HCT116 (cell line): ENCODE measurements around the gene MMD. TPM values are rescaled to one million over a fixed set of nuclear protein-coding genes. Genes with fewer than 3 reads are reported as not detected.

Experiments
- ATAC-seq: fragments of 200-7000 bp; cut with Tn5 transposase; 2 replicates; pipeline ENCODE4 v1.9.1; 2020; ENCODE audit warnings: mild to moderate bottlenecking, moderate library complexity
- BruUV-seq: library from RNA; stranded (reverse); fragments of 400-500 nt; replicated peaks from 2 replicates; lab custom pipeline; 2021; lab: Mats Ljungman, UMichigan
- CTCF ChIA-PET: fragments of 300-600 bp; sonication (Branson Sonifier 250); formaldehyde crosslinking; loops from one replicate; lab custom pipeline; 2021; ENCODE audit warnings: antibody characterized with exemption; lab: Charles Lee
- POLR2A ChIA-PET: fragments of 300-600, 350-600 bp; sonication (Branson Sonifier 250); formaldehyde crosslinking; loops from one replicate; lab custom pipeline; 2021; ENCODE audit warnings: antibody characterized with exemption; lab: Charles Lee
- RAD21 ChIA-PET, 2 experiments: fragments of 300-600 bp; sonication (Branson Sonifier 250); formaldehyde crosslinking; loops; one replicate each; lab custom pipeline; 2023; ENCODE audit warnings: low total read pairs in 2 of 2; ENCODE audit not compliant: uncharacterized antibody in 2 of 2, unreplicated experiment in 2 of 2, low non-redundant PET in 1 of 2; lab: Charles Lee
- DNase-seq: peaks from one replicate; pipeline ENCODE4 v3.0.0-alpha.2; 2010; ENCODE audit warnings: low read depth, low spot score
- H2AFZ ChIP-seq: fragments of 200-600 bp; shearing (Covaris generic), sonication (generic); 2 replicates; pipeline ENCODE4 v1.6.1; 2017; ENCODE audit warnings: low read depth, mixed run types, mixed read lengths, antibody characterized with exemption, low read length; ENCODE audit not compliant: poor library complexity, severe bottlenecking
- H3K27ac ChIP-seq: 2 replicates; pipeline ENCODE4 v1.5.1; 2012; ENCODE audit warnings: low read depth, low read length
- H3K27me3 ChIP-seq: fragments of 200-600 bp; sonication (generic); 2 replicates; pipeline ENCODE4 v1.6.1; 2016; ENCODE audit warnings: mixed run types, low read length, mixed read lengths; ENCODE audit not compliant: insufficient read depth
- H3K36me3 ChIP-seq, 2 experiments: fragments of 200-500 bp in 1 of 2; fragments of 200-600 bp in 1 of 2; sonication (Bioruptor generic) in 1 of 2; sonication (generic) in 1 of 2; 2 replicates each; pipeline versions ENCODE4 v1.5.1 to v1.6.1; 2014 to 2016; ENCODE audit warnings: low read length in 2 of 2, inconsistent platforms in 1 of 2, mixed read lengths in 1 of 2, mixed run types in 1 of 2; ENCODE audit not compliant: insufficient read depth in 2 of 2, control insufficient read depth in 1 of 2
- H3K4me1 ChIP-seq, 2 experiments: fragments of 200-600 bp in 1 of 2; sonication (generic) in 1 of 2; 2 replicates each; pipeline versions ENCODE4 v1.5.1 to v1.6.1; 2012 to 2017; ENCODE audit warnings: low read length in 2 of 2, inconsistent platforms in 1 of 2, mild to moderate bottlenecking in 1 of 2, mixed read lengths in 1 of 2, mixed run types in 1 of 2, moderate library complexity in 1 of 2; ENCODE audit not compliant: insufficient read depth in 2 of 2, control insufficient read depth in 1 of 2
- H3K4me2 ChIP-seq: fragments of 200-600 bp; sonication (generic); 2 replicates; pipeline ENCODE4 v1.6.1; 2017; ENCODE audit warnings: mixed run types, low read length, mixed read lengths
- H3K4me3 ChIP-seq, 2 experiments: fragments of 200-600 bp in 1 of 2; sonication (generic) in 1 of 2; replicated peaks in 1 of 2; 2 replicates each; pipeline ENCODE4 v1.5.1; 2011 to 2016; ENCODE audit warnings: low read length in 2 of 2, control low read depth in 1 of 2, low read depth in 1 of 2, mild to moderate bottlenecking in 1 of 2, mixed read lengths in 1 of 2, mixed run types in 1 of 2
- H3K79me2 ChIP-seq: fragments of 200-600 bp; sonication (generic); 2 replicates; pipeline ENCODE4 v1.6.1; 2017; ENCODE audit warnings: mild to moderate bottlenecking, mixed run types, low read length, moderate library complexity, mixed read lengths; ENCODE audit not compliant: insufficient read depth
- H3K9ac ChIP-seq: fragments of 200-600 bp; sonication (generic); 2 replicates; pipeline ENCODE4 v1.6.1; 2016; ENCODE audit warnings: low read length, mixed read lengths
- H3K9me2 ChIP-seq: fragments of 200-600 bp; sonication (generic), shearing (Covaris generic); 2 replicates; pipeline ENCODE4 v1.6.1; 2017; ENCODE audit warnings: mixed run types, mild to moderate bottlenecking, moderate library complexity; ENCODE audit not compliant: insufficient read depth
- H3K9me3 ChIP-seq, 2 experiments: fragments of 200-500 bp in 1 of 2; fragments of 200-600 bp in 1 of 2; sonication (Bioruptor generic) in 1 of 2; sonication (generic) in 1 of 2; 2 replicates each; pipeline ENCODE4 v1.6.1; 2014 to 2017; ENCODE audit warnings: low read length in 2 of 2, mixed read lengths in 2 of 2, inconsistent platforms in 1 of 2, low read depth in 1 of 2, mild to moderate bottlenecking in 1 of 2, mixed run types in 1 of 2, moderate library complexity in 1 of 2; ENCODE audit not compliant: control insufficient read depth in 1 of 2, insufficient read depth in 1 of 2
- H4K20me1 ChIP-seq: fragments of 200-600 bp; sonication (generic), shearing (Covaris generic); 2 replicates; pipeline ENCODE4 v1.6.1; 2017; ENCODE audit warnings: mixed run types, mild to moderate bottlenecking, moderate library complexity; ENCODE audit not compliant: insufficient read depth
- CBX3 ChIP-seq: IDR thresholded peaks from 2 replicates; pipeline ENCODE4 v1.6.1; 2012; ENCODE audit warnings: low read depth
- CEBPB ChIP-seq: IDR thresholded peaks from 2 replicates; pipeline ENCODE4 v1.6.1; 2012; ENCODE audit warnings: low read depth
- CTCF ChIP-seq, 3 experiments: fragments of 200-600 bp in 1 of 3; sonication (generic) in 1 of 3; IDR thresholded peaks in 2 of 3; conservative IDR thresholded peaks in 1 of 3; 2 replicates each; pipeline ENCODE4 v1.5.1; 2012 to 2017; ENCODE audit warnings: low read depth in 2 of 3, low read length in 2 of 3, antibody characterized with exemption in 1 of 3, borderline replicate concordance in 1 of 3, control low read depth in 1 of 3, mild to moderate bottlenecking in 1 of 3, mixed read lengths in 1 of 3, mixed run types in 1 of 3, moderate library complexity in 1 of 3; ENCODE audit not compliant: insufficient read depth in 1 of 3
- EZH2 ChIP-seq: fragments of 200-600 bp; sonication (generic); IDR thresholded peaks from 2 replicates; pipeline ENCODE4 v1.6.1; 2017; ENCODE audit warnings: antibody characterized with exemption, mixed run types
- EZH2phosphoT487 ChIP-seq: fragments of 200-600 bp; IDR thresholded peaks from 2 replicates; pipeline ENCODE4 v1.6.1; 2018; ENCODE audit warnings: antibody characterized with exemption, borderline replicate concordance
- FOSL1 ChIP-seq: IDR thresholded peaks from 2 replicates; pipeline ENCODE4 v1.6.1; 2012; ENCODE audit warnings: low read depth
- JUND ChIP-seq: IDR thresholded peaks from 2 replicates; pipeline ENCODE4 v1.6.1; 2012
- POLR2A ChIP-seq: IDR thresholded peaks from 2 replicates; pipeline ENCODE4 v1.7.0; 2011; ENCODE audit warnings: borderline replicate concordance; ENCODE audit not compliant: insufficient read depth, insufficient read length; ENCODE audit errors: extremely low read depth
- POLR2AphosphoS5 ChIP-seq: IDR thresholded peaks from 2 replicates; pipeline ENCODE4 v1.6.1; 2011; ENCODE audit warnings: mild to moderate bottlenecking, low read depth, low read length, moderate library complexity
- REST ChIP-seq: IDR thresholded peaks from 2 replicates; pipeline ENCODE4 v1.6.1; 2012; ENCODE audit warnings: low read depth
- SP1 ChIP-seq: IDR thresholded peaks from 2 replicates; pipeline ENCODE4 v1.6.1; 2012; ENCODE audit warnings: low read depth
- SRF ChIP-seq: IDR thresholded peaks from 2 replicates; pipeline ENCODE4 v1.6.1; 2012; ENCODE audit warnings: low read depth
- TCF7L2 ChIP-seq: IDR thresholded peaks from 2 replicates; pipeline ENCODE4 v1.7.0; 2011; ENCODE audit warnings: borderline replicate concordance, inconsistent platforms; ENCODE audit not compliant: insufficient read depth, insufficient read length; ENCODE audit errors: extremely low read depth
- ZFX ChIP-seq: fragments of 450-650 bp; IDR thresholded peaks from 2 replicates; pipeline ENCODE4 v1.6.1; 2017
- ZNF274 ChIP-seq: fragments of 200-500 bp; sonication (Bioruptor generic); IDR thresholded peaks from 2 replicates; pipeline ENCODE4 v1.6.1; 2014; ENCODE audit warnings: mild to moderate bottlenecking, low read depth, low read length, inconsistent platforms
- intact Hi-C: fragments of 100-400 bp; cut with micrococcal nuclease; formaldehyde crosslinking; loops from 2 replicates; pipeline ENCODE4 v1.10.0; 2022
- total RNA-seq: library from RNA; stranded (reverse); gene quantifications from one replicate; pipeline ENCODE4 v1.2.1, GENCODE V29; 2021; ENCODE audit not compliant: unreplicated experiment
- TF ChIP-seq, protein P1 (sequence below): IDR thresholded peaks from 2 replicates; pipeline ENCODE4 v1.6.1; 2011; ENCODE audit warnings: mild to moderate bottlenecking, low read length, moderate library complexity; ENCODE audit not compliant: insufficient replicate concordance; ENCODE audit errors: extremely low read depth
- TF ChIP-seq, protein P2 (sequence below): IDR thresholded peaks from 2 replicates; pipeline ENCODE4 v1.6.1; 2012

The MMD gene
- total RNA-seq, 1 experiment from 2014 or later: 21.3 TPM

DNA sequence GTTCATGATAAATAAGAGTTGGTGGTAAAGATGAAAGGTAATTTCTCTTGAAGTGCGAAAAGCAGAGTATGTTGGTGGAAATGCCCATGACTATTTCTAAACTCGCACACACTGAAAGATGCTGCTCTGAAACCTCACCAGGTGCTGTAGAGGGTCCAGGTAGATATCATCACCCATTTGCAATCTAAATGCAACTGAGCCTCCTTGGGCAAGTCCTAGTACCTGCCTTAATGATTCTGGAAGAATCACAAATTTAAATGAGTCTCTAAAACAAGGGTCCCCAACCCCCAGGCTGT, 5.9 kb upstream of the MMD start:
- BruUV-seq: no TSS peak
- no peak for ATAC-seq
- no peaks in the 10 kb centered on the region for H3K79me2 ChIP-seq
- no peak overlapping the region for H3K4me3 ChIP-seq
- H3K9me3 ChIP-seq: no peaks in the 10 kb centered on the region
- no peak overlapping the region for H2AFZ ChIP-seq
- CTCF ChIA-PET: no interaction called here
- DNase-seq: no peak
- RAD21 ChIA-PET: no interaction called here
- no peaks in the 10 kb centered on the region for H3K36me3 ChIP-seq
- no peak for TF ChIP-seq ZFX
- TF ChIP-seq, protein P1, sequence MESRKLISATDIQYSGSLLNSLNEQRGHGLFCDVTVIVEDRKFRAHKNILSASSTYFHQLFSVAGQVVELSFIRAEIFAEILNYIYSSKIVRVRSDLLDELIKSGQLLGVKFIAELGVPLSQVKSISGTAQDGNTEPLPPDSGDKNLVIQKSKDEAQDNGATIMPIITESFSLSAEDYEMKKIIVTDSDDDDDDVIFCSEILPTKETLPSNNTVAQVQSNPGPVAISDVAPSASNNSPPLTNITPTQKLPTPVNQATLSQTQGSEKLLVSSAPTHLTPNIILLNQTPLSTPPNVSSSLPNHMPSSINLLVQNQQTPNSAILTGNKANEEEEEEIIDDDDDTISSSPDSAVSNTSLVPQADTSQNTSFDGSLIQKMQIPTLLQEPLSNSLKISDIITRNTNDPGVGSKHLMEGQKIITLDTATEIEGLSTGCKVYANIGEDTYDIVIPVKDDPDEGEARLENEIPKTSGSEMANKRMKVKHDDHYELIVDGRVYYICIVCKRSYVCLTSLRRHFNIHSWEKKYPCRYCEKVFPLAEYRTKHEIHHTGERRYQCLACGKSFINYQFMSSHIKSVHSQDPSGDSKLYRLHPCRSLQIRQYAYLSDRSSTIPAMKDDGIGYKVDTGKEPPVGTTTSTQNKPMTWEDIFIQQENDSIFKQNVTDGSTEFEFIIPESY: no peak
- no peak for TF ChIP-seq POLR2AphosphoS5
- no peak for TF ChIP-seq SRF
- no peak for TF ChIP-seq JUND
- TF ChIP-seq REST: no peak
- no peak for TF ChIP-seq CBX3
- TF ChIP-seq SP1: no peak
- no peak for TF ChIP-seq EZH2
- TF ChIP-seq TCF7L2: no peak
- no peak for TF ChIP-seq CTCF (IDR thresholded peaks at IDR 0.05 in 2 of 3, conservative IDR thresholded peaks at IDR 0.05 in 1 of 3; ENCODE audit: borderline replicate concordance in 1 of 3, insufficient read depth in 1 of 3, low read depth in 2 of 3, low read length in 2 of 3)
- TF ChIP-seq ZNF274: no peak
- no peak for TF ChIP-seq CEBPB
- TF ChIP-seq EZH2phosphoT487: no peak
- no peak for TF ChIP-seq POLR2A
- no peak for TF ChIP-seq FOSL1
- TF ChIP-seq, protein P2, sequence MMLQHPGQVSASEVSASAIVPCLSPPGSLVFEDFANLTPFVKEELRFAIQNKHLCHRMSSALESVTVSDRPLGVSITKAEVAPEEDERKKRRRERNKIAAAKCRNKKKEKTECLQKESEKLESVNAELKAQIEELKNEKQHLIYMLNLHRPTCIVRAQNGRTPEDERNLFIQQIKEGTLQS: no peak
- no peak overlapping the region for H3K27ac ChIP-seq
- H3K27me3 ChIP-seq: peaks cover 38% of the 10 kb centered on the region
- intact Hi-C loops: no loop called here
- POLR2A ChIA-PET: no interaction called here
- H3K4me1 ChIP-seq: peaks cover 4 to 23% of the 10 kb centered on the region in 2 experiments
- H3K9me2 ChIP-seq: no peaks in the 10 kb centered on the region
- H3K4me2 ChIP-seq: no peak overlapping the region
- no peak overlapping the region for H3K9ac ChIP-seq
- H4K20me1 ChIP-seq: no peaks in the 10 kb centered on the region
